ENCODE measurements around the gene TTBK2. TPM values are rescaled to one million over a fixed set of nuclear protein-coding genes. Genes with fewer than 3 reads are reported as not detected.

The TTBK2 gene
- total and polyA plus RNA-seq, 2 donors (not counting 3 experiments of a cell fraction or from before 2014, with no cell fraction given), result 4.4 to 17.1 TPM

DNA sequence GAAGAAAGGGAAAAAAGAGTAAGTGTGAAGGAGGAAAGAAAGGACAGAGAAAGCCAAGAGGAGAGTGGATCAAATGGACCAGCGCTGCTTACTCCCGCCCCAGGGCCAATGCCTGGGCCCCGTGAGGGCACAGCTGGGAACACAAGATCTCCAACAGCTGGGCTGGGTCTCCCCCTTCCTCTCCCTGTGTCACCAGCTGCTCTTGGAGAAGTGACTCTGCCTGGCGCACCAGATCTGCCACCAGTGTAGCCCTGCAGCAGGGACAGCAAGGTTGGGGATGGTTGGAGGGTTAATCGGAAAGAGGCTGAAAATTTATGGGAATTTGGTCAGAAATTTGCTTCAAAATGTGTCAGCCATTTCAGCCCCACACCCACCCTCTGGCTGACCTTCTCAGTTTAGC lies 192.0 kb downstream of the TTBK2 start:
- H3K79me2 ChIP-seq (ENCODE audit: control insufficient read depth, insufficient read depth, low read length), result no peaks in the 10 kb centered on the region
- H3K9me1 ChIP-seq (replicated peaks; ENCODE audit: control insufficient read depth, extremely low read depth, insufficient read depth, low read length), result no peaks in the 10 kb centered on the region
- ChIA-PET CTCF (interaction anchor here (1.3 kb wide), 1 partner anchor 198 kb away, joined by 7 read pairs; no protein-coding TSS in a partner anchor), POLR2A (no interaction called here)
- no peak overlapping the region for H3K9ac ChIP-seq (replicated peaks; ENCODE audit: extremely low read depth, insufficient read depth, low read length)
- no peak overlapping the region for H3K4me3 ChIP-seq (replicated peaks in 1 of 3; ENCODE audit: insufficient read depth in 1 of 3, low read depth in 1 of 3, low read length in 3 of 3)
- H4K20me1 ChIP-seq (replicated peaks; ENCODE audit: control insufficient read depth, extremely low read depth, insufficient read depth, low read length), result no peaks in the 10 kb centered on the region
- TF ChIP-seq, protein P1, sequence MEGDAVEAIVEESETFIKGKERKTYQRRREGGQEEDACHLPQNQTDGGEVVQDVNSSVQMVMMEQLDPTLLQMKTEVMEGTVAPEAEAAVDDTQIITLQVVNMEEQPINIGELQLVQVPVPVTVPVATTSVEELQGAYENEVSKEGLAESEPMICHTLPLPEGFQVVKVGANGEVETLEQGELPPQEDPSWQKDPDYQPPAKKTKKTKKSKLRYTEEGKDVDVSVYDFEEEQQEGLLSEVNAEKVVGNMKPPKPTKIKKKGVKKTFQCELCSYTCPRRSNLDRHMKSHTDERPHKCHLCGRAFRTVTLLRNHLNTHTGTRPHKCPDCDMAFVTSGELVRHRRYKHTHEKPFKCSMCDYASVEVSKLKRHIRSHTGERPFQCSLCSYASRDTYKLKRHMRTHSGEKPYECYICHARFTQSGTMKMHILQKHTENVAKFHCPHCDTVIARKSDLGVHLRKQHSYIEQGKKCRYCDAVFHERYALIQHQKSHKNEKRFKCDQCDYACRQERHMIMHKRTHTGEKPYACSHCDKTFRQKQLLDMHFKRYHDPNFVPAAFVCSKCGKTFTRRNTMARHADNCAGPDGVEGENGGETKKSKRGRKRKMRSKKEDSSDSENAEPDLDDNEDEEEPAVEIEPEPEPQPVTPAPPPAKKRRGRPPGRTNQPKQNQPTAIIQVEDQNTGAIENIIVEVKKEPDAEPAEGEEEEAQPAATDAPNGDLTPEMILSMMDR (IDR thresholded peaks at IDR 0.05; ENCODE audit: extremely low read depth in 1 of 2, insufficient read depth in 1 of 2, low read depth in 1 of 2, low read length in 2 of 2), result no peak
- TF ChIP-seq FOS (IDR thresholded peaks at IDR 0.05; ENCODE audit: borderline replicate concordance, insufficient read depth, low read length) (no peak), MYC (IDR thresholded peaks at IDR 0.05; ENCODE audit: low read depth, low read length) (no peak), GATA2 (IDR thresholded peaks at IDR 0.05; ENCODE audit: insufficient read depth, insufficient read length, low read depth, low read length) (no peak), POLR2AphosphoS5 (IDR thresholded peaks at IDR 0.05; ENCODE audit: insufficient read depth, low read depth, low read length) (no peak), EZH2 (IDR thresholded peaks at IDR 0.05; ENCODE audit: borderline replicate concordance, low read depth, low read length, severe bottlenecking) (no peak), JUN (IDR thresholded peaks at IDR 0.05; ENCODE audit: borderline replicate concordance, insufficient read depth, insufficient read length, low read depth) (no peak), POLR2A (IDR thresholded peaks at IDR 0.05; ENCODE audit: low read depth, low read length) (no peak)
- TF ChIP-seq, protein P2, sequence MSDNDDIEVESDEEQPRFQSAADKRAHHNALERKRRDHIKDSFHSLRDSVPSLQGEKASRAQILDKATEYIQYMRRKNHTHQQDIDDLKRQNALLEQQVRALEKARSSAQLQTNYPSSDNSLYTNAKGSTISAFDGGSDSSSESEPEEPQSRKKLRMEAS (IDR thresholded peaks at IDR 0.05; ENCODE audit: insufficient read depth, insufficient read length), result no peak
- H3K9me3 ChIP-seq (replicated peaks; ENCODE audit: control insufficient read depth, insufficient read depth, low read length), result no peaks in the 10 kb centered on the region
- no peak overlapping the region for H3K27ac ChIP-seq (ENCODE audit: insufficient read depth, low read depth, low read length)
- H3K4me2 ChIP-seq (ENCODE audit: insufficient read depth, low read length), result no peak overlapping the region
- no peaks in the 10 kb centered on the region for H3K4me1 ChIP-seq (ENCODE audit: control insufficient read depth, extremely low read depth, insufficient read depth, low read length)
- no peaks in the 10 kb centered on the region for H3K27me3 ChIP-seq (ENCODE audit: control insufficient read depth in 2 of 2, insufficient read depth in 2 of 2, low read length in 2 of 2)
- no peak overlapping the region for H2AFZ ChIP-seq (ENCODE audit: low read depth, low read length)
- no peak for DNase-seq (ENCODE audit: low read depth, low spot score)
- peaks cover 24 to 70% of the 10 kb centered on the region in 2 experiments for H3K36me3 ChIP-seq (ENCODE audit: control insufficient read depth in 2 of 2, extremely low read depth in 1 of 2, insufficient read depth in 2 of 2, low read length in 2 of 2)
- no TSS peak for BruUV-seq (replicated peaks)
- dilution Hi-C loops (cut with MboI; ENCODE audit: extremely low pct_ligation_motif_present, low sequenced_read_pairs), result no loop called here
- FAIRE-seq, result no peak
- intact Hi-C loops (cut with micrococcal nuclease), result no loop called here
